IMR-90 (cell line): Measurements from ENCODE around the gene INSR. TPM values are rescaled to one million over a fixed set of nuclear protein-coding genes. Genes with fewer than 3 reads are reported as not detected.

Experiments used
- ATAC-seq: fragments of 200-7000 bp; cut with Tn5 transposase; 2 replicates; pipeline ENCODE4 v1.9.1; 2020; ENCODE audit warnings: low read depth, mild to moderate bottlenecking, moderate library complexity
- BruUV-seq: library from RNA; stranded (reverse); fragments of 400-500 nt; replicated peaks from 2 replicates; lab custom pipeline; 2021; lab: Mats Ljungman, UMichigan
- CTCF ChIA-PET: fragments of 300-600 bp; formaldehyde crosslinking; extraction: SDS; loops from one replicate; lab custom pipeline; 2021; ENCODE audit warnings: antibody characterized with exemption; lab: Yijun Ruan, JAX
- POLR2A ChIA-PET: fragments of 300-600 bp; sonication (Branson Sonifier 250); formaldehyde crosslinking; loops from one replicate; lab custom pipeline; 2022; ENCODE audit warnings: antibody characterized with exemption; ENCODE audit not compliant: unreplicated experiment; lab: Charles Lee
- DNase-seq: peaks from one replicate; pipeline ENCODE4 v3.0.0; 2013
- H2AFZ ChIP-seq: replicated peaks from 2 replicates; pipeline ENCODE3; 2013; ENCODE audit warnings: low read length, mild to moderate bottlenecking; ENCODE audit not compliant: poor library complexity
- H2AK5ac ChIP-seq: 2 replicates; pipeline ENCODE4 v1.6.1; 2013; ENCODE audit warnings: low read depth, low read length, inconsistent platforms
- H2AK9ac ChIP-seq: replicated peaks from 2 replicates; pipeline ENCODE3; 2013; ENCODE audit warnings: mild to moderate bottlenecking, low read depth, low read length, moderate library complexity; ENCODE audit not compliant: poor library complexity
- H2BK120ac ChIP-seq: 2 replicates; pipeline ENCODE4 v1.6.1; 2013; ENCODE audit warnings: low read depth, low read length, inconsistent platforms
- H2BK15ac ChIP-seq: 3 replicates; pipeline ENCODE4 v1.6.1; 2013; ENCODE audit warnings: low read depth, low read length, inconsistent platforms
- H2BK20ac ChIP-seq: 2 replicates; pipeline ENCODE4 v1.6.1; 2013; ENCODE audit warnings: low read depth, mild to moderate bottlenecking, inconsistent platforms, low read length, moderate library complexity
- H2BK5ac ChIP-seq: 2 replicates; pipeline ENCODE4 v1.6.1; 2013; ENCODE audit warnings: mild to moderate bottlenecking, low read depth, low read length, inconsistent platforms; ENCODE audit not compliant: poor library complexity, severe bottlenecking
- H3K14ac ChIP-seq: replicated peaks from 2 replicates; pipeline ENCODE4 v1.6.1; 2013; ENCODE audit warnings: low read depth, low read length, inconsistent platforms
- H3K18ac ChIP-seq: 2 replicates; pipeline ENCODE4 v1.6.1; 2013; ENCODE audit warnings: low read depth, low read length, control low read depth
- H3K23ac ChIP-seq: 2 replicates; pipeline ENCODE4 v1.6.1; 2013; ENCODE audit warnings: low read depth, low read length, inconsistent platforms
- H3K27ac ChIP-seq: 2 replicates; pipeline ENCODE4 v1.5.1; 2013; ENCODE audit warnings: mild to moderate bottlenecking, control low read depth, low read length; ENCODE audit not compliant: insufficient read depth
- H3K27me3 ChIP-seq: 2 replicates; pipeline ENCODE4 v1.6.1; 2013; ENCODE audit warnings: low read length; ENCODE audit not compliant: control insufficient read depth, insufficient read depth
- H3K36me3 ChIP-seq: 2 replicates; pipeline ENCODE4 v1.6.1; 2013; ENCODE audit warnings: low read length, mixed read lengths; ENCODE audit not compliant: control insufficient read depth, insufficient read depth
- H3K4ac ChIP-seq: 2 replicates; pipeline ENCODE4 v1.6.1; 2013; ENCODE audit warnings: low read depth, low read length, inconsistent platforms
- H3K4me1 ChIP-seq: 2 replicates; pipeline ENCODE4 v1.6.1; 2013; ENCODE audit warnings: low read length, mixed read lengths; ENCODE audit not compliant: control insufficient read depth, insufficient read depth
- H3K4me2 ChIP-seq: 2 replicates; pipeline ENCODE4 v1.6.1; 2013; ENCODE audit warnings: low read depth, mild to moderate bottlenecking, control low read depth, low read length, moderate library complexity
- H3K4me3 ChIP-seq: 2 replicates; pipeline ENCODE4 v1.5.1; 2013; ENCODE audit warnings: low read depth, mild to moderate bottlenecking, control low read depth, low read length, moderate library complexity; ENCODE audit not compliant: insufficient read depth
- H3K56ac ChIP-seq: 2 replicates; pipeline ENCODE4 v1.6.1; 2013; ENCODE audit warnings: low read length, inconsistent platforms; ENCODE audit not compliant: insufficient read depth; ENCODE audit errors: extremely low read depth
- H3K79me1 ChIP-seq, 2 experiments: 2 replicates each; pipeline ENCODE4 v1.6.1; 2013; ENCODE audit warnings: low read length in 2 of 2, inconsistent platforms in 1 of 2, low read depth in 1 of 2
- H3K9ac ChIP-seq: 2 replicates; pipeline ENCODE4 v1.6.1; 2013; ENCODE audit warnings: low read depth, low read length, control low read depth
- H3K9me1 ChIP-seq: 2 replicates; pipeline ENCODE4 v1.6.1; 2013; ENCODE audit warnings: low read length, inconsistent platforms; ENCODE audit not compliant: insufficient read depth
- H3K9me3 ChIP-seq: 2 replicates; pipeline ENCODE4 v1.6.1; 2013; ENCODE audit warnings: low read length; ENCODE audit not compliant: control insufficient read depth, insufficient read depth
- H4K20me1 ChIP-seq: 2 replicates; pipeline ENCODE4 v1.6.1; 2013; ENCODE audit warnings: low read length, inconsistent platforms; ENCODE audit not compliant: insufficient read depth
- H4K5ac ChIP-seq: 2 replicates; pipeline ENCODE4 v1.6.1; 2013; ENCODE audit warnings: mild to moderate bottlenecking, low read depth, low read length, control low read depth
- H4K8ac ChIP-seq, 2 experiments: 2 replicates each; pipeline ENCODE4 v1.6.1; 2013; ENCODE audit warnings: low read depth in 2 of 2, low read length in 2 of 2, control low read depth in 1 of 2, inconsistent platforms in 1 of 2
- H4K91ac ChIP-seq: 2 replicates; pipeline ENCODE4 v1.6.1; 2013; ENCODE audit warnings: low read depth, low read length, inconsistent platforms; ENCODE audit not compliant: insufficient read depth
- BHLHE40 ChIP-seq: fragments of 150-350 bp; IDR thresholded peaks from 2 replicates; pipeline ENCODE4 v1.6.1; 2016; ENCODE audit warnings: mild to moderate bottlenecking, low read depth, low read length
- CEBPB ChIP-seq: IDR thresholded peaks from 2 replicates; pipeline ENCODE4 v1.6.1; 2012; ENCODE audit warnings: low read depth, low read length, improper control_type of control experiment
- CHD1 ChIP-seq: IDR thresholded peaks from 2 replicates; pipeline ENCODE4 v1.6.1; 2012; ENCODE audit warnings: low read depth, low read length, improper control_type of control experiment
- FOS ChIP-seq: fragments of 150-350 bp; IDR thresholded peaks from 2 replicates; pipeline ENCODE4 v1.6.1; 2016; ENCODE audit warnings: low read depth, low read length
- MAFK ChIP-seq: IDR thresholded peaks from 2 replicates; pipeline ENCODE4 v1.6.1; 2012; ENCODE audit warnings: low read depth, low read length, improper control_type of control experiment
- MAZ ChIP-seq: IDR thresholded peaks from 2 replicates; pipeline ENCODE4 v1.6.1; 2012; ENCODE audit warnings: low read depth, mild to moderate bottlenecking, low read length, improper control_type of control experiment, moderate library complexity, borderline replicate concordance
- MXI1 ChIP-seq: IDR thresholded peaks from 2 replicates; pipeline ENCODE4 v1.6.1; 2012; ENCODE audit warnings: low read depth, mild to moderate bottlenecking, low read length, moderate library complexity, borderline replicate concordance
- NFE2L2 ChIP-seq: fragments of 150-350 bp; IDR thresholded peaks from 2 replicates; pipeline ENCODE4 v1.6.1; 2016; ENCODE audit warnings: low read depth, mild to moderate bottlenecking, low read length
- POLR2A ChIP-seq: IDR thresholded peaks from 2 replicates; pipeline ENCODE4 v1.6.1; 2012; ENCODE audit warnings: mild to moderate bottlenecking, low read depth, low read length
- RAD21 ChIP-seq: IDR thresholded peaks from 2 replicates; pipeline ENCODE4 v1.6.1; 2012; ENCODE audit warnings: low read length, improper control_type of control experiment
- RCOR1 ChIP-seq: IDR thresholded peaks from 2 replicates; pipeline ENCODE4 v1.6.1; 2012; ENCODE audit warnings: mild to moderate bottlenecking, low read length, improper control_type of control experiment; ENCODE audit not compliant: insufficient replicate concordance
- RFX5 ChIP-seq: IDR thresholded peaks from 2 replicates; pipeline ENCODE4 v1.8.0; 2012; ENCODE audit warnings: low read depth, mild to moderate bottlenecking, low read length, moderate library complexity
- SMC3 ChIP-seq: fragments of 150-350 bp; IDR thresholded peaks from 2 replicates; pipeline ENCODE4 v1.6.1; 2016; ENCODE audit warnings: low read depth, mild to moderate bottlenecking, antibody characterized with exemption, low read length, moderate library complexity
- WGBS, 2 experiments: methylation state at CpG; one replicate each; pipeline versions ENCODE4 v1.1.5 to v1.1.7; 2013; ENCODE audit warnings: missing lambda C conversion rate in 2 of 2; ENCODE audit not compliant: insufficient read length in 1 of 2; ENCODE audit errors: extremely low coverage in 2 of 2; 5-methylcytosine and 5-hydroxymethylcytosine counted together
- dilution Hi-C: fragments of 300-500 bp; cut with HindIII; formaldehyde crosslinking; loops from one replicate; pipeline ENCODE4 v1.14.3; 2018; ENCODE audit warnings: low sequenced_read_pairs; ENCODE audit not compliant: unreplicated experiment
- in situ Hi-C: fragments of 300-500 bp; cut with MboI; formaldehyde crosslinking; loops from 3 replicates; pipeline ENCODE4 v1.14.3; 2019; ENCODE audit warnings: low sequenced_read_pairs, inconsistent platforms, mixed read lengths
- intact Hi-C: fragments of 100-400 bp; cut with micrococcal nuclease; formaldehyde crosslinking; loops from 2 replicates; pipeline ENCODE4 v1.10.0; 2022
- polyA plus RNA-seq, 3 experiments: library from polyadenylated mRNA; depleted of rRNA; stranded (reverse); fragments of >200 nt; gene quantifications; 2 replicates each; pipeline ENCODE4 v1.2.3, GENCODE V29; 2012; ENCODE audit warnings: low replicate concordance in 1 of 3
- total RNA-seq: library from RNA; depleted of rRNA; stranded (reverse); fragments of >200 nt; gene quantifications from 2 replicates; pipeline ENCODE4 v1.2.3, GENCODE V29; 2012
- TF ChIP-seq, protein P1 (sequence below): conservative IDR thresholded peaks from 2 replicates; pipeline ENCODE4 v1.5.1; 2012; ENCODE audit warnings: mild to moderate bottlenecking, low read depth, low read length, improper control_type of control experiment
- TF ChIP-seq, protein P2 (sequence below): fragments of 150-350 bp; IDR thresholded peaks from 2 replicates; pipeline ENCODE4 v1.6.1; 2017; ENCODE audit warnings: mild to moderate bottlenecking, antibody characterized with exemption, low read length, low read depth
- TF ChIP-seq, protein P3 (sequence below): fragments of 150-350 bp; IDR thresholded peaks from 2 replicates; pipeline ENCODE4 v1.6.1; 2016; ENCODE audit warnings: low read depth, mild to moderate bottlenecking, low read length, moderate library complexity, borderline replicate concordance

The INSR gene
- total and polyA plus RNA-seq, 2 of the 4 experiments (the other 2 are of a cell fraction): 2.8 to 7.9 TPM

DNA sequence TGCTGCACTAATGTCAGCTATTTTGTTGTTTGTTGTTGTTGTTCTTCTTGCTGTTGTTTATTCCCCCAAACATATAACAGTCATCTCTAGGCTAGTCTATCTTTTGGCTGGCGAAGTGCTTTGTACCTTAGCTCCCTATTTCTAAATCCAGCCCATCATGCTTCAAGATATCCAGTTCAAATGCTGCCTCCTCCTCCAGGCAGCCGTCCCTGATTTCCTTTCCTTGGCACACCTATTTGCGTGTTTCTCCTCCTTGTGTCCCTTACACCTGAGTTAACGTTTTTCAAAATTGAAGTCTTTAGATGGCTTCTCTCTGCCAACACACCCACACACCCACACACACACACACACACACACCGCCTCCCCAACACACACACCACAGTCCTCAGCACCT is 25.5 kb downstream of the INSR start:
- no peak overlapping the region for H2BK120ac ChIP-seq
- H3K4me2 ChIP-seq: no peak overlapping the region
- no peak overlapping the region for H4K91ac ChIP-seq
- no peak overlapping the region for H3K56ac ChIP-seq
- H3K23ac ChIP-seq: no peak overlapping the region
- no peak overlapping the region for H3K4ac ChIP-seq
- H2BK5ac ChIP-seq: no peak overlapping the region
- no TSS peak for BruUV-seq
- WGBS, 2 experiments: 83% methylated on average over 3 of the region's 5 CpGs; no CpG with 5 or more reads in 1 of the 2 experiments
- 0 out of 4 replicates have a peak, but pooled peaks cover 0 to 2% of the 10 kb centered on the region in 2 experiments for H3K79me1 ChIP-seq
- ATAC-seq (no peak), DNase-seq (no peak)
- no peak overlapping the region for H3K18ac ChIP-seq
- H3K9me1 ChIP-seq: no peaks in the 10 kb centered on the region
- no peak overlapping the region for H3K27ac ChIP-seq
- no peak overlapping the region for H3K9ac ChIP-seq
- intact Hi-C loops (no loop called here), in situ Hi-C loops (no loop called here), dilution Hi-C loops (no loop called here)
- H4K8ac ChIP-seq: no peak overlapping the region
- POLR2A ChIA-PET: no interaction called here
- TF ChIP-seq NFE2L2: no peak
- no peak for TF ChIP-seq MXI1
- no peak for TF ChIP-seq BHLHE40
- TF ChIP-seq, protein P1, sequence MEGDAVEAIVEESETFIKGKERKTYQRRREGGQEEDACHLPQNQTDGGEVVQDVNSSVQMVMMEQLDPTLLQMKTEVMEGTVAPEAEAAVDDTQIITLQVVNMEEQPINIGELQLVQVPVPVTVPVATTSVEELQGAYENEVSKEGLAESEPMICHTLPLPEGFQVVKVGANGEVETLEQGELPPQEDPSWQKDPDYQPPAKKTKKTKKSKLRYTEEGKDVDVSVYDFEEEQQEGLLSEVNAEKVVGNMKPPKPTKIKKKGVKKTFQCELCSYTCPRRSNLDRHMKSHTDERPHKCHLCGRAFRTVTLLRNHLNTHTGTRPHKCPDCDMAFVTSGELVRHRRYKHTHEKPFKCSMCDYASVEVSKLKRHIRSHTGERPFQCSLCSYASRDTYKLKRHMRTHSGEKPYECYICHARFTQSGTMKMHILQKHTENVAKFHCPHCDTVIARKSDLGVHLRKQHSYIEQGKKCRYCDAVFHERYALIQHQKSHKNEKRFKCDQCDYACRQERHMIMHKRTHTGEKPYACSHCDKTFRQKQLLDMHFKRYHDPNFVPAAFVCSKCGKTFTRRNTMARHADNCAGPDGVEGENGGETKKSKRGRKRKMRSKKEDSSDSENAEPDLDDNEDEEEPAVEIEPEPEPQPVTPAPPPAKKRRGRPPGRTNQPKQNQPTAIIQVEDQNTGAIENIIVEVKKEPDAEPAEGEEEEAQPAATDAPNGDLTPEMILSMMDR: no peak
- no peak for TF ChIP-seq MAFK
- no peak for TF ChIP-seq CHD1
- TF ChIP-seq RAD21: no peak
- TF ChIP-seq FOS: no peak
- TF ChIP-seq MAZ: no peak
- no peak for TF ChIP-seq RFX5
- TF ChIP-seq, protein P2, sequence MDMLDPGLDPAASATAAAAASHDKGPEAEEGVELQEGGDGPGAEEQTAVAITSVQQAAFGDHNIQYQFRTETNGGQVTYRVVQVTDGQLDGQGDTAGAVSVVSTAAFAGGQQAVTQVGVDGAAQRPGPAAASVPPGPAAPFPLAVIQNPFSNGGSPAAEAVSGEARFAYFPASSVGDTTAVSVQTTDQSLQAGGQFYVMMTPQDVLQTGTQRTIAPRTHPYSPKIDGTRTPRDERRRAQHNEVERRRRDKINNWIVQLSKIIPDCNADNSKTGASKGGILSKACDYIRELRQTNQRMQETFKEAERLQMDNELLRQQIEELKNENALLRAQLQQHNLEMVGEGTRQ: no peak
- no peak for TF ChIP-seq POLR2A
- no peak for TF ChIP-seq CEBPB
- TF ChIP-seq SMC3: no peak
- TF ChIP-seq RCOR1: no peak
- TF ChIP-seq, protein P3, sequence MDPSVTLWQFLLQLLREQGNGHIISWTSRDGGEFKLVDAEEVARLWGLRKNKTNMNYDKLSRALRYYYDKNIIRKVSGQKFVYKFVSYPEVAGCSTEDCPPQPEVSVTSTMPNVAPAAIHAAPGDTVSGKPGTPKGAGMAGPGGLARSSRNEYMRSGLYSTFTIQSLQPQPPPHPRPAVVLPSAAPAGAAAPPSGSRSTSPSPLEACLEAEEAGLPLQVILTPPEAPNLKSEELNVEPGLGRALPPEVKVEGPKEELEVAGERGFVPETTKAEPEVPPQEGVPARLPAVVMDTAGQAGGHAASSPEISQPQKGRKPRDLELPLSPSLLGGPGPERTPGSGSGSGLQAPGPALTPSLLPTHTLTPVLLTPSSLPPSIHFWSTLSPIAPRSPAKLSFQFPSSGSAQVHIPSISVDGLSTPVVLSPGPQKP: no peak
- H4K20me1 ChIP-seq: no peaks in the 10 kb centered on the region; the same call in 1 of the 2 replicates
- no peaks in the 10 kb centered on the region for H3K27me3 ChIP-seq
- CTCF ChIA-PET: no interaction called here
- no peaks in the 10 kb centered on the region for H3K4me1 ChIP-seq
- H2BK15ac ChIP-seq: no peak overlapping the region
- no peak overlapping the region for H2AK5ac ChIP-seq
- no peak overlapping the region for H2AK9ac ChIP-seq
- H2AFZ ChIP-seq: no peak overlapping the region
- H2BK20ac ChIP-seq: no peak overlapping the region
- no peak overlapping the region for H3K4me3 ChIP-seq
- H3K9me3 ChIP-seq: peaks cover 6% of the 10 kb centered on the region; the same call in 1 of the 2 replicates
- H3K36me3 ChIP-seq: peaks cover 10% of the 10 kb centered on the region
- H4K5ac ChIP-seq: no peak overlapping the region
- H3K14ac ChIP-seq: no peak overlapping the region
